Fibroblast of lung (primary cell): Measurements from ENCODE around the gene ZMYM5. TPM values are rescaled to one million over a fixed set of nuclear protein-coding genes. Genes with fewer than 3 reads are reported as not detected.

Experiments
- DNase-seq, 2 donors: peaks; one replicate each; pipeline versions ENCODE4 v3.0.0 to v3.0.0-alpha.2; 2010; ENCODE audit warnings: low read depth in 2 of 2
- H2AFZ ChIP-seq: 2 replicates; pipeline ENCODE4 v1.5.1; 2012; ENCODE audit warnings: low read length, control low read depth, inconsistent platforms
- H3K27ac ChIP-seq: 2 replicates; pipeline ENCODE4 v1.5.1; 2011; ENCODE audit warnings: low read length, control low read depth; ENCODE audit not compliant: insufficient read depth
- H3K27me3 ChIP-seq: 2 replicates; pipeline ENCODE4 v1.5.1; 2011; ENCODE audit warnings: mild to moderate bottlenecking, low read length; ENCODE audit not compliant: control insufficient read depth, insufficient read depth
- H3K36me3 ChIP-seq: 2 replicates; pipeline ENCODE4 v1.5.1; 2011; ENCODE audit warnings: low read length; ENCODE audit not compliant: control insufficient read depth, insufficient read depth
- H3K4me1 ChIP-seq: 2 replicates; pipeline ENCODE4 v1.5.1; 2011; ENCODE audit warnings: low read length; ENCODE audit not compliant: control insufficient read depth, insufficient read depth; ENCODE audit errors: extremely low read depth
- H3K4me2 ChIP-seq: 2 replicates; pipeline ENCODE4 v1.5.1; 2011; ENCODE audit warnings: low read length, control low read depth; ENCODE audit not compliant: insufficient read depth; ENCODE audit errors: extremely low read depth
- H3K4me3 ChIP-seq, 4 experiments: fragments of 200-600 bp in 1 of 4; sonication (generic) in 1 of 4; replicated peaks in 1 of 4; 2 replicates each; pipeline ENCODE4 v1.5.1; 2011 to 2016; ENCODE audit warnings: low read length in 4 of 4, low read depth in 3 of 4, mild to moderate bottlenecking in 3 of 4, control low read depth in 2 of 4, inconsistent platforms in 1 of 4, mixed read lengths in 1 of 4; ENCODE audit not compliant: insufficient read depth in 1 of 4; ENCODE audit errors: control extremely low read depth in 1 of 4
- H3K79me2 ChIP-seq: 2 replicates; pipeline ENCODE4 v1.5.1; 2012; ENCODE audit warnings: mild to moderate bottlenecking, low read length, inconsistent platforms; ENCODE audit not compliant: control insufficient read depth, insufficient read depth
- H3K9ac ChIP-seq: 2 replicates; pipeline ENCODE4 v1.5.1; 2011; ENCODE audit warnings: mild to moderate bottlenecking, low read length, control low read depth; ENCODE audit not compliant: insufficient read depth
- H3K9me3 ChIP-seq: 2 replicates; pipeline ENCODE4 v1.5.1; 2012; ENCODE audit warnings: low read depth, low read length; ENCODE audit not compliant: control insufficient read depth, insufficient read depth
- H4K20me1 ChIP-seq: 2 replicates; pipeline ENCODE4 v1.5.1; 2011; ENCODE audit warnings: low read length; ENCODE audit not compliant: control insufficient read depth, insufficient read depth; ENCODE audit errors: extremely low read depth
- EZH2 ChIP-seq: IDR thresholded peaks from 2 replicates; pipeline ENCODE4 v1.5.1; 2012; ENCODE audit warnings: low read length, control low read depth, mild to moderate bottlenecking; ENCODE audit errors: missing control alignments
- polyA plus RNA-seq, 2 donors: library from polyadenylated mRNA; depleted of rRNA in 1 of 2; stranded (reverse) in 1 of 2; unstranded in 1 of 2; fragments of >200 nt; gene quantifications; 2 replicates each; pipeline ENCODE4 v1.2.1, GENCODE V29; 2011 to 2012; ENCODE audit warnings: missing spikeins in 1 of 2
- total RNA-seq: library from RNA; depleted of rRNA; stranded (reverse); fragments of >200 nt; gene quantifications from 2 replicates; pipeline ENCODE4 v1.2.1, GENCODE V29; 2014
- TF ChIP-seq, protein P1 (sequence below), 2 donors: IDR thresholded peaks in 1 of 2; conservative IDR thresholded peaks in 1 of 2; 1 replicate in 1 of 2; 2 replicates in 1 of 2; pipeline ENCODE4 v1.5.1; 2011 to 2012; ENCODE audit warnings: low read length in 2 of 2, control low read depth in 1 of 2, inconsistent platforms in 1 of 2, low read depth in 1 of 2, mild to moderate bottlenecking in 1 of 2

ZMYM5 gene
- total and polyA plus RNA-seq, 2 donors (not counting 1 experiment from before 2014, with no cell fraction given) = 11.3 to 32.4 TPM

DNA sequence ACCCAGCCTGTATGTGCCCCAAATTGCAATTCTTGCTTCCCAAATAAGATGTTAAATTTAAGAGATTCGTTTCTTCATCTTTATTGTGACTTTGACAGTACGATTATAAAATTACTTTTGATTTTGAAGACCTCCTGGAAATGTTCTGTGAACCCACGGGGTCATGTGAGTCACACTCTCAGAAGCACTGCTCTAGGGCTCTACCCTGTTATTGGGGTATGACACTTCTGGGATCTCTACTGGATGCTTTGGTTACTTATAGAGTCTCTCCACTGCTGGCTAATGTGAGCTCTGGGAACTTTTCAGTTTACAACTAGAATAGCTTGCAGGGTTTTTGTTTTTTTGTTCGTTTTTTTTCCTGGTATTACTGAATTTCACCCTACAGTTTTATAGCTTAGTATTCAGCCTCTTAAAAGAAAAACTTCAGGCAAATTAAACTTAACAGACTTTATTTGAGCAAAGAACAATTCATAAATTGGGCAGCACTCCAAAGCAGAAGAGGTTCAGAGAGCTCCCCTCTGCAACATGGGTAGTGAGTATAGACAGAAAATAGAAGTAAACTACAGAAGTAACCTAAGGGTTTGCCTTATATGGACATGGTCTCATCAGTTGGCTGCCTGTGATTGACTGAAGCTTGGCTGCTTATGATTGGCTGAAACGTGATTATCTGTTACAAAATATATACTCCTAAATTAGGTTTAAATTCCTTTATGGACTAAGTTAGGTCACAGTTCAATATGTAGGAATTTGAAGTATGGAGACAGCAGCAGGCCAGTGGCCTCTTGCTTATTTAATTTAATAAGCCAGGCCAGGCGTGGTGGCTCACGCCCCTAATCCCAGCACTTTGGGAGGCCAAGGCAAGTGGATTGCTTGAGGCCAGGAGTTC is 52.2 kb downstream of the ZMYM5 start:
- TF ChIP-seq EZH2 = no peak
- TF ChIP-seq, protein P1, sequence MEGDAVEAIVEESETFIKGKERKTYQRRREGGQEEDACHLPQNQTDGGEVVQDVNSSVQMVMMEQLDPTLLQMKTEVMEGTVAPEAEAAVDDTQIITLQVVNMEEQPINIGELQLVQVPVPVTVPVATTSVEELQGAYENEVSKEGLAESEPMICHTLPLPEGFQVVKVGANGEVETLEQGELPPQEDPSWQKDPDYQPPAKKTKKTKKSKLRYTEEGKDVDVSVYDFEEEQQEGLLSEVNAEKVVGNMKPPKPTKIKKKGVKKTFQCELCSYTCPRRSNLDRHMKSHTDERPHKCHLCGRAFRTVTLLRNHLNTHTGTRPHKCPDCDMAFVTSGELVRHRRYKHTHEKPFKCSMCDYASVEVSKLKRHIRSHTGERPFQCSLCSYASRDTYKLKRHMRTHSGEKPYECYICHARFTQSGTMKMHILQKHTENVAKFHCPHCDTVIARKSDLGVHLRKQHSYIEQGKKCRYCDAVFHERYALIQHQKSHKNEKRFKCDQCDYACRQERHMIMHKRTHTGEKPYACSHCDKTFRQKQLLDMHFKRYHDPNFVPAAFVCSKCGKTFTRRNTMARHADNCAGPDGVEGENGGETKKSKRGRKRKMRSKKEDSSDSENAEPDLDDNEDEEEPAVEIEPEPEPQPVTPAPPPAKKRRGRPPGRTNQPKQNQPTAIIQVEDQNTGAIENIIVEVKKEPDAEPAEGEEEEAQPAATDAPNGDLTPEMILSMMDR (conservative IDR thresholded peaks at IDR 0.05 in 1 of 2, IDR thresholded peaks at IDR 0.05 in 1 of 2; ENCODE audit: low read depth in 1 of 2, low read length in 2 of 2) = no peak
- DNase-seq = peak in 1 of 2 donors; percentile 19
- H3K4me2 ChIP-seq = no peak overlapping the region
- H3K27ac ChIP-seq = no peak overlapping the region
- H2AFZ ChIP-seq = no peak overlapping the region
- no peaks in the 10 kb centered on the region for H4K20me1 ChIP-seq
- H3K9ac ChIP-seq = no peak overlapping the region
- no peaks in the 10 kb centered on the region for H3K4me1 ChIP-seq
- no peaks in the 10 kb centered on the region for H3K9me3 ChIP-seq
- no peaks in the 10 kb centered on the region for H3K79me2 ChIP-seq
- H3K27me3 ChIP-seq = no peaks in the 10 kb centered on the region
- no peak overlapping the region for H3K4me3 ChIP-seq
- H3K36me3 ChIP-seq = no peaks in the 10 kb centered on the region

DNA sequence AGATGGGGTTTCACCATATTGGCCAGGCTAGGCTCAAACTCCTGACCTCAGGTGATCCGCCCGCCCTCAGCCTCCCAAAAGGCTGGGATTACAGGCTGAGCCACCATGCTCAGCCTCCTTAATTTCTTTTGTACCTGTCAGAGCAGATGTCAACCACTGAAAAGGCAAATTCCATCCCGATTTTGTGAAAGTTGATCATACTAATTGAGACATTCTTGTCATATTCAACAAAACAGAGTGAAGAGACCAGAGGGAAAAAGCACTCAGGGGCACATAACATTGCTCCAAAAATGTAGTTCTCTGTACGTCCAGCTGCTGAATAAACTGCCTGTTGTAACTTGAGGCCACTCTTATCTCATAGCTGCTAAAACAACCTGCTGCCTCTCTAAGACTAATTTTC is 53.3 kb downstream of the ZMYM5 start:
- Histone ChIP-seq H3K36me3 (no peaks in the 10 kb centered on the region), H3K4me2 (no peak overlapping the region), H3K4me3 (no peak overlapping the region), H3K9ac (no peak overlapping the region), H3K27ac (no peak overlapping the region), H3K27me3 (no peaks in the 10 kb centered on the region), H3K9me3 (no peaks in the 10 kb centered on the region), H2AFZ (no peak overlapping the region), H4K20me1 (no peaks in the 10 kb centered on the region), H3K4me1 (no peaks in the 10 kb centered on the region), H3K79me2 (no peaks in the 10 kb centered on the region)
- DNase-seq = no peak
- TF ChIP-seq, protein P1 (conservative IDR thresholded peaks at IDR 0.05 in 1 of 2, IDR thresholded peaks at IDR 0.05 in 1 of 2; ENCODE audit: low read depth in 1 of 2, low read length in 2 of 2) = no peak
- no peak for TF ChIP-seq EZH2

DNA sequence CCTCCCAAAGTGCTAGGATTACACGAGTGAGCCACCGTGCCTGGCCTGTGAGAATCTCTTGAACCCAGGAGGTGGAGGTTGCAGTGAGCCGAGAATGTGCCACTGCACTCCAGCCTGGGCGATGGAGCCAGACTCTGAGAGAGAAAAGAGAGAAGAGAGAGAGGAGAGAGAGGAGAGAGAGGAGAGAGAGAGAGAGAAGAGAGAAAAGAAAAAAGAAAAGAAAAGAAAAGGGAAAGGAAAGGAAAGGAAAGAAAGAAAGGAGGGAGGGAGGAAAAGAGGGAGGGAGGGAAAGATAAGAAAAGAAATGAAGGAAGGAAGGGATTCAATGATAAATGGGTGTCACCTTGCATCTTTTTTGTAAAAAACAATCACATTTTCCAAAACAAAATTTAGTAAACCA is 57.7 kb downstream of the ZMYM5 start:
- no peak overlapping the region for H3K4me2 ChIP-seq
- H3K9ac ChIP-seq = no peak overlapping the region
- no peaks in the 10 kb centered on the region for H3K4me1 ChIP-seq
- no peaks in the 10 kb centered on the region for H3K27me3 ChIP-seq
- TF ChIP-seq, protein P1 (conservative IDR thresholded peaks at IDR 0.05 in 1 of 2, IDR thresholded peaks at IDR 0.05 in 1 of 2; ENCODE audit: low read depth in 1 of 2, low read length in 2 of 2) = no peak
- TF ChIP-seq EZH2 = no peak
- H3K9me3 ChIP-seq = no peaks in the 10 kb centered on the region
- H3K27ac ChIP-seq = no peak overlapping the region
- no peaks in the 10 kb centered on the region for H4K20me1 ChIP-seq
- DNase-seq = no peak
- no peak overlapping the region for H2AFZ ChIP-seq
- H3K36me3 ChIP-seq = no peaks in the 10 kb centered on the region
- no peak overlapping the region for H3K4me3 ChIP-seq
- no peaks in the 10 kb centered on the region for H3K79me2 ChIP-seq
